Measurements from ENCODE around the gene RSL1D1.
A peak's percentile ranks its signal among the peaks of the same experiment; 100 is the strongest.
"Not testable (repeated sequence)": the region's sequence is repeated elsewhere in the genome, so short reads cannot be mapped to it uniquely, and the experiment has no call there.

The RSL1D1 gene

DNA sequence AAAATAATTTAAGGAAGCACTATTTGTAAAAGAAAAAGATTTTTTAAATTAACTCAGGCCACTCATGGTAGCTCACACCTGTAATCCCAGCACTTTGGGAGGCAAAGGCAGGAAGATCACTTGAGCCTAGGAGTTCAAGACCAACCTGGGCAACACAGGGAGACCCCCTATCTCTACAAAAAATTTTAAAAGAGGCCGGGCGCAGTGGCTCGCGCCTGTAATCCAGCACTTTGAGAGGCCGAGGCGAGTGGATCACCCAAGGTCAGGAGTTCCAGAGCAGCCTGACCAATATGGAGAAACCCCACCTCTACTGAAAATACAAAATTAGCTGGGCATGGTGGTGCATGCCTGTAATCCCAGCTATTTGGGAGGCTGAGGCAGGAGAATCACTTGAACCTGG lies 67.0 kb downstream of the RSL1D1 start:
- not testable (repeated sequence) for ATAC-seq (ENCODE audit: low read depth); H3K36me3 Mint-ChIP-seq; H3K4me3 Mint-ChIP-seq; DNase-seq (ENCODE audit: low spot score in 2 of 2); H3K9me3 Mint-ChIP-seq; H3K27me3 Mint-ChIP-seq
- H3K4me1 Mint-ChIP-seq: peaks cover 35% of the 10 kb centered on the region
- peak overlapping the region; percentile 100 for H3K27ac Mint-ChIP-seq

DNA sequence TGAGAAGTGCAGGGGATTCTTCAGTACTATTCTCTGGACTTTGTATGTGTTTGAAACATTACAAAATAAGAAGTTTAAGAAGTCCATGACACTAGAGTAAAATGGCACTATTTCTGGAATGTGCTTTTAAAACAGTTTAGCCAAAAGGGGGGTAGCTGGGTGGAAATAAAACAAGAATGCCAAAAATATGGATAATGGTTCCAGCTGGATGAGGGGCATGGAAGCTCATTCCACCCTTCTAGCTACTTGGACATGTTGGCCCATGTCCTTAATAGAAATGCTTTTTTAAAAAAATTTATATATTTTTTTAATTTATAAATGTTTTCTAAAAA lies 67.3 kb downstream of the RSL1D1 start:
- Mint-ChIP-seq H3K4me1 (peaks cover 35% of the 10 kb centered on the region), H3K27ac (peak overlapping the region; percentile 100), H3K4me3 (peak overlapping the region; percentile 94), H3K27me3 (no peaks in the 10 kb centered on the region), H3K9me3 (no peaks in the 10 kb centered on the region), H3K36me3 (peaks cover 4% of the 10 kb centered on the region)
- no peak for ATAC-seq (ENCODE audit: low read depth)
- DNase-seq (ENCODE audit: low spot score in 2 of 2): no peak
